SK-N-SH treated with all-trans-retinoic acid at 6 μM for 48 hours (cell line): ENCODE results near the gene KSR2.

Experiments used
- CREB5 ChIP-seq: fragments of 250-450 bp; sonication (Bioruptor Pico); IDR thresholded peaks from 2 replicates; pipeline ENCODE4 v1.5.1; 2020; ENCODE audit warnings: low read depth, mild to moderate bottlenecking, moderate library complexity
- CSRNP3 ChIP-seq: fragments of 250-450 bp; sonication (Bioruptor Pico); IDR thresholded peaks from 2 replicates; pipeline ENCODE4 v1.5.1; 2021; ENCODE audit warnings: mild to moderate bottlenecking, moderate library complexity
- GLIS3 ChIP-seq: fragments of 250-450 bp; sonication (Bioruptor Pico); IDR thresholded peaks from 2 replicates; pipeline ENCODE4 v1.5.0; 2020; ENCODE audit warnings: mild to moderate bottlenecking, moderate library complexity
- ZNF70 ChIP-seq: fragments of 450-650 bp; formaldehyde crosslinking; IDR thresholded peaks from 2 replicates; pipeline ENCODE4 v1.5.0; 2020; ENCODE audit warnings: mild to moderate bottlenecking, moderate library complexity
- ZNF8 ChIP-seq: fragments of 450-650 bp; formaldehyde crosslinking; IDR thresholded peaks from 2 replicates; pipeline ENCODE4 v1.5.0; 2020; ENCODE audit warnings: mild to moderate bottlenecking, moderate library complexity

GRCh38 chr12:117896009-117896408 lies 72.8 kb downstream of the KSR2 start:
- TF ChIP-seq ZNF70 (CRISPR knock-in tag) (no peak), ZNF8 (CRISPR knock-in tag) (no peak), CSRNP3 (CRISPR knock-in tag) (no peak), GLIS3 (no peak), CREB5 (CRISPR knock-in tag) (no peak)
